Measurements from ENCODE around the gene MGMT. TPM values are rescaled to one million over a fixed set of nuclear protein-coding genes. Genes with fewer than 3 reads are reported as not detected.

MGMT gene
- total RNA-seq, 1 donor from 2014 or later: 25.9 TPM

DNA sequence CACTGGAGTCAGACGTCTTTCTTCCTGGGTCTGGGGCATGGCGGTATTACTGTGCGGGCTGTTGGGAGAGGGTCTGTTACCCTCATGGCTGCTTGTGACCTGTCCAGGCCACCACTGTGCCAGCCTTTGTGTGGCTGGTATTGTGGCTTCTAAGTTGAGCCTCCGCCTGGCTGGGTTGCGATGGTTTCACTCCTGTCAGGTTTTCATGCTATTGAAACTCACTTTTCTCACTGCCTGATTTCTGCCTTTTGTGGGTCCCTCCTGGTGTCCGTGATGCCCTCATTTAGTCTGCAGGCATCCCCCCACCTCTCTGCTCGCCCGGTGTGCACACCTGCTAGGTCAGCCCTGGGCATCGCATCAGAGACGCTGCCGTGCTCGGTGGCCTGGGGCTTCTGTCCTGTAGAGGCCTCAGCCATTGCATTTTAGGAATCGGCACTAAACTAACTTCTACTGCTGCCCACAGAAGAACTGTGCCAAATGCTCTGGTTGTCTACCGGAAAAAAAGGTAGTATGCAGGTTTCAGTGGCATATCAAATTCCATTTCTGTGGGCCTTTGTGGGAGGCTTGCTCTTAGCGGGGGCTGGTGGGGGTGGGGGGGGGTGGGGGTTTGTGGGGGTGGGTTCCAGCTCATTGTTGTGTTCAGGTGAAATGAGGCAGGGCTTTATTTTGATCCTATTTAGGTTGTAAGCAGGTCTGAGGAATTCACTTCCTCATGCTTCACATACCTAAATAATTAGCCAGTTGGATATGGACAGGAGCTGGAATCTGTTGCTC lies 64.3 kb downstream of the MGMT start:
- TF ChIP-seq, protein P1, sequence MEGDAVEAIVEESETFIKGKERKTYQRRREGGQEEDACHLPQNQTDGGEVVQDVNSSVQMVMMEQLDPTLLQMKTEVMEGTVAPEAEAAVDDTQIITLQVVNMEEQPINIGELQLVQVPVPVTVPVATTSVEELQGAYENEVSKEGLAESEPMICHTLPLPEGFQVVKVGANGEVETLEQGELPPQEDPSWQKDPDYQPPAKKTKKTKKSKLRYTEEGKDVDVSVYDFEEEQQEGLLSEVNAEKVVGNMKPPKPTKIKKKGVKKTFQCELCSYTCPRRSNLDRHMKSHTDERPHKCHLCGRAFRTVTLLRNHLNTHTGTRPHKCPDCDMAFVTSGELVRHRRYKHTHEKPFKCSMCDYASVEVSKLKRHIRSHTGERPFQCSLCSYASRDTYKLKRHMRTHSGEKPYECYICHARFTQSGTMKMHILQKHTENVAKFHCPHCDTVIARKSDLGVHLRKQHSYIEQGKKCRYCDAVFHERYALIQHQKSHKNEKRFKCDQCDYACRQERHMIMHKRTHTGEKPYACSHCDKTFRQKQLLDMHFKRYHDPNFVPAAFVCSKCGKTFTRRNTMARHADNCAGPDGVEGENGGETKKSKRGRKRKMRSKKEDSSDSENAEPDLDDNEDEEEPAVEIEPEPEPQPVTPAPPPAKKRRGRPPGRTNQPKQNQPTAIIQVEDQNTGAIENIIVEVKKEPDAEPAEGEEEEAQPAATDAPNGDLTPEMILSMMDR (IDR thresholded peaks at IDR 0.05; ENCODE audit: unreplicated experiment): no peak
- DNase-seq (ENCODE audit: low spot score): no peak
- H3K36me3 Mint-ChIP-seq (ENCODE audit: low read depth, unreplicated experiment): peaks cover 13% of the 10 kb centered on the region
- no peak overlapping the region for H3K4me3 Mint-ChIP-seq (ENCODE audit: unreplicated experiment)
- no peaks in the 10 kb centered on the region for H3K9me3 Mint-ChIP-seq (ENCODE audit: unreplicated experiment)
- H3K27me3 Mint-ChIP-seq (ENCODE audit: unreplicated experiment): peaks cover 3% of the 10 kb centered on the region
- H3K27ac Mint-ChIP-seq (ENCODE audit: unreplicated experiment): peak overlapping the region; percentile 63
- peaks cover 2% of the 10 kb centered on the region for H3K4me1 Mint-ChIP-seq (ENCODE audit: unreplicated experiment)

DNA sequence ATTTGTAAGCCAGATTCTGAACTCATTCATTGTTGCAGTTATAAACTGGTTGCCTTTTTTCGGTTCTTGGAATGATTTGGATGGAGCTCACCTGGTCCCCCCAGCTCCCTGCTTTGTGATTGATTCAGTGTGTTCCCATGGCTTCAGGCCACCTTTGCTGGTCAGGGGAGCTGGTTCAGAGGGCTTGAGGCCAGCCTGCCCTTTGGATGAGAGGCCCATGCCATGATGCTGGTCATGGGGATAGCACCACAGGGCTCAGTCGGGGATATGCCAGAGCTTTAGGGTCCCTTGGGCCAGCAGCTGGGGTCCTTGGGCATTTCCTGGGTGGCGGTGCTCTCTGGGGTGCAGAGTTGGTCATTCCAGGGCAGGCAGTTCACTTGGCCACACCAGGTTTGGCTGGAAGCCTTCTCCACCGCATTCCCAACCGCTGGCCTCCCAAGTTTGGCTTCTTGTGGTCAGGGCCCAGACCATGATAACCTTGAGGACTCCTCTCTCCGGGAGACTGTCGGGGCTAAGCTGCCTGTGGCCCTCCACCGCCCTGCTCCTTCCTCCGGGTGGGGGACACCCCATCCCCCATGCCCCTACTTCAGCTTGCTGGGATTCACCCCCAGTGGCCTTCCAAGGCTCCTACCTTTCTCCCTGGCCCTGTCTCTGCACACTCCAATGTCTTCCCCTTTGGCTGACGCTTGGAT lies 65.1 kb downstream of the MGMT start:
- Mint-ChIP-seq H3K36me3 (ENCODE audit: low read depth, unreplicated experiment) (peaks cover 11% of the 10 kb centered on the region), H3K27ac (ENCODE audit: unreplicated experiment) (no peak overlapping the region), H3K9me3 (ENCODE audit: unreplicated experiment) (no peaks in the 10 kb centered on the region), H3K27me3 (ENCODE audit: unreplicated experiment) (peaks cover 3% of the 10 kb centered on the region), H3K4me1 (ENCODE audit: unreplicated experiment) (peaks cover 2% of the 10 kb centered on the region), H3K4me3 (ENCODE audit: unreplicated experiment) (no peak overlapping the region)
- no peak for DNase-seq (ENCODE audit: low spot score)
- TF ChIP-seq, protein P1 (IDR thresholded peaks at IDR 0.05; ENCODE audit: unreplicated experiment): no peak

DNA sequence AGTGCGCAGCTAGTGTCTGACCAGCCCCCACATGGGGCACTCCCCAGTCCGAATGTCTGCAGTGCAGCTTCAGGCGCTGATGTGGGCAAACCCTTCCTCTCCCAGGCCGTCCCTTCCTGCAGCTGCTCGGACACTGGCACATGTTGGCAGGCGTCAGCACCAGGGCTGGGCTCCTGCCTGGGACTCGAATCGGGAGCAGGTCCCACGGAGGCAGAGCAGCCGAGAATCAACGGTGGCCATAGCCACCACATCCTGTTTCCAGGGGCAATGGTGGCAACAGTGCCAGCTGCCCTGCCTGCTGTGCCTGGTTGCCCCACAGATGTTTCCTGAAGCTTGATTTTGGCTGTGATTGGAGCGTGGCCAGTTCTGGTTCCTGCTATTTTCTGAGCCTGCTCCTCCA lies 65.8 kb downstream of the MGMT start:
- H3K27ac Mint-ChIP-seq (ENCODE audit: unreplicated experiment): no peak overlapping the region
- TF ChIP-seq, protein P1 (IDR thresholded peaks at IDR 0.05; ENCODE audit: unreplicated experiment): no peak
- peaks cover 9% of the 10 kb centered on the region for H3K36me3 Mint-ChIP-seq (ENCODE audit: low read depth, unreplicated experiment)
- no peak overlapping the region for H3K4me3 Mint-ChIP-seq (ENCODE audit: unreplicated experiment)
- H3K27me3 Mint-ChIP-seq (ENCODE audit: unreplicated experiment): peaks cover 3% of the 10 kb centered on the region
- H3K9me3 Mint-ChIP-seq (ENCODE audit: unreplicated experiment): no peaks in the 10 kb centered on the region
- H3K4me1 Mint-ChIP-seq (ENCODE audit: unreplicated experiment): peaks cover 2% of the 10 kb centered on the region
- no peak for DNase-seq (ENCODE audit: low spot score)

DNA sequence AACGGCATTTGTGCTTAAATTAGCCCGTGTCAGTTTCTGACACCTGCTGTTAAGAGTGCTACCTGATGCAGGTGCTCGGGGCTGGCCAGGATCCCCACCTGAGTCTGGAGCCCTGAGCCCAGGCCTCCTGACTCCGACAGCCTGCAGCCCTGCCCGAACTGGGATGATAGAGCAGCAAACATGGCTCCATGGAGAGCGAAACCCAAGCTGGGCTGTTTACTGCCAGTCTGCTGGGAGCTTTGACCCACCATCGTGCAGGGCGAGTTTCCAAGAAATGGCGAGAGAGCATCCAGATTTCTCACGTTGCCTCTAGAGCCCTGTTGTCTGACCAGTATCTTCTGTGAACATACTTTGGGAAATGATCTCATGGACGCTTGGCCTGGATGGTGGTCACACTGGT lies 66.2 kb downstream of the MGMT start:
- Mint-ChIP-seq H3K27ac (ENCODE audit: unreplicated experiment) (no peak overlapping the region), H3K36me3 (ENCODE audit: low read depth, unreplicated experiment) (peaks cover 5% of the 10 kb centered on the region), H3K27me3 (ENCODE audit: unreplicated experiment) (peaks cover 3% of the 10 kb centered on the region), H3K9me3 (ENCODE audit: unreplicated experiment) (no peaks in the 10 kb centered on the region), H3K4me1 (ENCODE audit: unreplicated experiment) (peaks cover 2% of the 10 kb centered on the region), H3K4me3 (ENCODE audit: unreplicated experiment) (no peak overlapping the region)
- DNase-seq (ENCODE audit: low spot score): no peak
- TF ChIP-seq, protein P1 (IDR thresholded peaks at IDR 0.05; ENCODE audit: unreplicated experiment): no peak

DNA sequence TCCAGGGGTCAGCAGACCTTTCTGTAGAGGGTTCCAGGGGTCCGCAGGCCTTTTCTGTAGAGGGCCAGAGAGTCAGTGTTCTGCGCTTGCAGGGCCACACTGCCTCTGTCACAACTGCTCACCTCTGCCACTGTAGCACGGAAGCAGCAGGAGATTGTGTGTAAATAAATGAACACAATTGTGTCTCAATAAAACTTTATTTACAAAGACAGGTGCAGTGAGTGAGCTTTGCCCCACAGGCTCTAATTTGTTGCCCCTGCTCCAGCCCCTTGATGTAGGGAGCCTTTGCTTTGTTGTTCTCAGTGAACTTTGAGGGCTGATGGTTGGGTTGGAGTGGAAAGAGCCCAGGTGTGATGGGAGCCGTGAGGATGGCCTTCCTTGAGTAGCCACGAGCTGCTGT lies 67.8 kb downstream of the MGMT start:
- DNase-seq (ENCODE audit: low spot score): no peak
- H3K27ac Mint-ChIP-seq (ENCODE audit: unreplicated experiment): no peak overlapping the region
- H3K4me3 Mint-ChIP-seq (ENCODE audit: unreplicated experiment): no peak overlapping the region
- peaks cover 2% of the 10 kb centered on the region for H3K4me1 Mint-ChIP-seq (ENCODE audit: unreplicated experiment)
- no peaks in the 10 kb centered on the region for H3K9me3 Mint-ChIP-seq (ENCODE audit: unreplicated experiment)
- TF ChIP-seq, protein P1 (IDR thresholded peaks at IDR 0.05; ENCODE audit: unreplicated experiment): no peak
- H3K27me3 Mint-ChIP-seq (ENCODE audit: unreplicated experiment): peaks cover 3% of the 10 kb centered on the region
- H3K36me3 Mint-ChIP-seq (ENCODE audit: low read depth, unreplicated experiment): peaks cover 5% of the 10 kb centered on the region
